Fibroblast of lung (primary cell): ENCODE data around the gene IL18R1. TPM values are rescaled to one million over a fixed set of nuclear protein-coding genes. Genes with fewer than 3 reads are reported as not detected.

Experiments
- DNase-seq, 2 donors: peaks; one replicate each; pipeline versions ENCODE4 v3.0.0 to v3.0.0-alpha.2; 2010; ENCODE audit warnings: low read depth in 2 of 2
- H2AFZ ChIP-seq: 2 replicates; pipeline ENCODE4 v1.5.1; 2012; ENCODE audit warnings: low read length, control low read depth, inconsistent platforms
- H3K27ac ChIP-seq: 2 replicates; pipeline ENCODE4 v1.5.1; 2011; ENCODE audit warnings: low read length, control low read depth; ENCODE audit not compliant: insufficient read depth
- H3K27me3 ChIP-seq: 2 replicates; pipeline ENCODE4 v1.5.1; 2011; ENCODE audit warnings: mild to moderate bottlenecking, low read length; ENCODE audit not compliant: control insufficient read depth, insufficient read depth
- H3K36me3 ChIP-seq: 2 replicates; pipeline ENCODE4 v1.5.1; 2011; ENCODE audit warnings: low read length; ENCODE audit not compliant: control insufficient read depth, insufficient read depth
- H3K4me1 ChIP-seq: 2 replicates; pipeline ENCODE4 v1.5.1; 2011; ENCODE audit warnings: low read length; ENCODE audit not compliant: control insufficient read depth, insufficient read depth; ENCODE audit errors: extremely low read depth
- H3K4me2 ChIP-seq: 2 replicates; pipeline ENCODE4 v1.5.1; 2011; ENCODE audit warnings: low read length, control low read depth; ENCODE audit not compliant: insufficient read depth; ENCODE audit errors: extremely low read depth
- H3K4me3 ChIP-seq, 4 experiments: fragments of 200-600 bp in 1 of 4; sonication (generic) in 1 of 4; replicated peaks in 1 of 4; 2 replicates each; pipeline ENCODE4 v1.5.1; 2011 to 2016; ENCODE audit warnings: low read length in 4 of 4, low read depth in 3 of 4, mild to moderate bottlenecking in 3 of 4, control low read depth in 2 of 4, inconsistent platforms in 1 of 4, mixed read lengths in 1 of 4; ENCODE audit not compliant: insufficient read depth in 1 of 4; ENCODE audit errors: control extremely low read depth in 1 of 4
- H3K79me2 ChIP-seq: 2 replicates; pipeline ENCODE4 v1.5.1; 2012; ENCODE audit warnings: mild to moderate bottlenecking, low read length, inconsistent platforms; ENCODE audit not compliant: control insufficient read depth, insufficient read depth
- H3K9ac ChIP-seq: 2 replicates; pipeline ENCODE4 v1.5.1; 2011; ENCODE audit warnings: mild to moderate bottlenecking, low read length, control low read depth; ENCODE audit not compliant: insufficient read depth
- H3K9me3 ChIP-seq: 2 replicates; pipeline ENCODE4 v1.5.1; 2012; ENCODE audit warnings: low read depth, low read length; ENCODE audit not compliant: control insufficient read depth, insufficient read depth
- H4K20me1 ChIP-seq: 2 replicates; pipeline ENCODE4 v1.5.1; 2011; ENCODE audit warnings: low read length; ENCODE audit not compliant: control insufficient read depth, insufficient read depth; ENCODE audit errors: extremely low read depth
- EZH2 ChIP-seq: IDR thresholded peaks from 2 replicates; pipeline ENCODE4 v1.5.1; 2012; ENCODE audit warnings: low read length, control low read depth, mild to moderate bottlenecking; ENCODE audit errors: missing control alignments
- polyA plus RNA-seq, 2 donors: library from polyadenylated mRNA; depleted of rRNA in 1 of 2; stranded (reverse) in 1 of 2; unstranded in 1 of 2; fragments of >200 nt; gene quantifications; 2 replicates each; pipeline ENCODE4 v1.2.1, GENCODE V29; 2011 to 2012; ENCODE audit warnings: missing spikeins in 1 of 2
- total RNA-seq: library from RNA; depleted of rRNA; stranded (reverse); fragments of >200 nt; gene quantifications from 2 replicates; pipeline ENCODE4 v1.2.1, GENCODE V29; 2014
- TF ChIP-seq, protein P1 (sequence below), 2 donors: IDR thresholded peaks in 1 of 2; conservative IDR thresholded peaks in 1 of 2; 1 replicate in 1 of 2; 2 replicates in 1 of 2; pipeline ENCODE4 v1.5.1; 2011 to 2012; ENCODE audit warnings: low read length in 2 of 2, control low read depth in 1 of 2, inconsistent platforms in 1 of 2, low read depth in 1 of 2, mild to moderate bottlenecking in 1 of 2

Gene IL18R1
- total and polyA plus RNA-seq, 2 donors (not counting 1 experiment from before 2014, with no cell fraction given): 0.10 to 0.50 TPM

DNA sequence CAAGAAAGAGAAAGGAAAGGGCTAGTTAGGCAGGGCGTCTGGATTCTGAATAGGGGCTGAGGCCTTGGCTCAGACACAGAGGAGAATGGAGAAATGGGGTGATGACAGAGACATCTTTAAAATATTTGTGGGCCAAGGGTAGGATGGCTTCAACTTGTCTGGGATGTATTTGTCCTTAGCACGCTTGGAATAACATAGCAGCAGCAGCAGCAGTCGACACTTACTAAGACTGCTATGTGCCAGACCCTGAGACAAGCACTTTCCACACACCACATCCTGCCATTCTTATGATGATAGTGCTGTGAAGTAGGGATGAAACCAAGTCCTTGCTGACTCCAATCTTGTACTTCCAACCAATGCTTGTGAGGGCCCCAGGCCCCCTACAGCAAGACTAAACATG, 41.6 kb upstream of the IL18R1 start:
- peak; percentile 27 to 38 for DNase-seq
- Histone ChIP-seq H3K9ac (no peak overlapping the region), H3K4me2 (no peak overlapping the region), H3K36me3 (no peaks in the 10 kb centered on the region), H3K27ac (no peak overlapping the region), H3K4me3 (no peak overlapping the region), H3K27me3 (no peaks in the 10 kb centered on the region), H2AFZ (no peak overlapping the region), H4K20me1 (no peaks in the 10 kb centered on the region), H3K4me1 (peaks cover 8% of the 10 kb centered on the region), H3K79me2 (no peaks in the 10 kb centered on the region), H3K9me3 (no peaks in the 10 kb centered on the region)
- TF ChIP-seq, protein P1, sequence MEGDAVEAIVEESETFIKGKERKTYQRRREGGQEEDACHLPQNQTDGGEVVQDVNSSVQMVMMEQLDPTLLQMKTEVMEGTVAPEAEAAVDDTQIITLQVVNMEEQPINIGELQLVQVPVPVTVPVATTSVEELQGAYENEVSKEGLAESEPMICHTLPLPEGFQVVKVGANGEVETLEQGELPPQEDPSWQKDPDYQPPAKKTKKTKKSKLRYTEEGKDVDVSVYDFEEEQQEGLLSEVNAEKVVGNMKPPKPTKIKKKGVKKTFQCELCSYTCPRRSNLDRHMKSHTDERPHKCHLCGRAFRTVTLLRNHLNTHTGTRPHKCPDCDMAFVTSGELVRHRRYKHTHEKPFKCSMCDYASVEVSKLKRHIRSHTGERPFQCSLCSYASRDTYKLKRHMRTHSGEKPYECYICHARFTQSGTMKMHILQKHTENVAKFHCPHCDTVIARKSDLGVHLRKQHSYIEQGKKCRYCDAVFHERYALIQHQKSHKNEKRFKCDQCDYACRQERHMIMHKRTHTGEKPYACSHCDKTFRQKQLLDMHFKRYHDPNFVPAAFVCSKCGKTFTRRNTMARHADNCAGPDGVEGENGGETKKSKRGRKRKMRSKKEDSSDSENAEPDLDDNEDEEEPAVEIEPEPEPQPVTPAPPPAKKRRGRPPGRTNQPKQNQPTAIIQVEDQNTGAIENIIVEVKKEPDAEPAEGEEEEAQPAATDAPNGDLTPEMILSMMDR (conservative IDR thresholded peaks at IDR 0.05 in 1 of 2, IDR thresholded peaks at IDR 0.05 in 1 of 2; ENCODE audit: low read depth in 1 of 2, low read length in 2 of 2): no peak
- no peak for TF ChIP-seq EZH2

DNA sequence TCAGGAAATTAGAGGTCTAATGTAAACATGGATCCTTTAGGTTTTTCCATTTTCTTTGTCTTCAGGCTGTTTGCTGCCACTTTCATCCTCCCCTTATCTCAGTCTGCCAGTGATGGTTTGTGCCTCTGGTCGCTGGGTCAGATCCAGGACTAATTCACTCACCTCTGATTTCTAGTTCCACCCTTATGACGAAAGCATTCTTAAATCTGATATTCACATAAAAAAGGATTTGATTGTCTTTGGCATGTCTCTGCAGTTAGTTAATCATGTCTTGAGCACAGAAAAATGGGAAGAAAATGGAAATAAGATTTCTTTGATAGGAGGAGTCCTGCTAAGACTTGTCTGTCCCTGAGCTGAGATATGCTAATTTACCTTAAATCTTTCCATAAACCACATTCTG, 39.7 kb upstream of the IL18R1 start:
- Histone ChIP-seq H3K4me1 (peaks cover 8% of the 10 kb centered on the region), H3K27ac (no peak overlapping the region), H3K4me3 (no peak overlapping the region), H4K20me1 (no peaks in the 10 kb centered on the region), H2AFZ (no peak overlapping the region), H3K9me3 (no peaks in the 10 kb centered on the region), H3K4me2 (no peak overlapping the region), H3K27me3 (no peaks in the 10 kb centered on the region), H3K79me2 (no peaks in the 10 kb centered on the region), H3K36me3 (no peaks in the 10 kb centered on the region), H3K9ac (no peak overlapping the region)
- TF ChIP-seq, protein P1 (conservative IDR thresholded peaks at IDR 0.05 in 1 of 2, IDR thresholded peaks at IDR 0.05 in 1 of 2; ENCODE audit: low read depth in 1 of 2, low read length in 2 of 2): no peak
- no peak for TF ChIP-seq EZH2
- no peak for DNase-seq

DNA sequence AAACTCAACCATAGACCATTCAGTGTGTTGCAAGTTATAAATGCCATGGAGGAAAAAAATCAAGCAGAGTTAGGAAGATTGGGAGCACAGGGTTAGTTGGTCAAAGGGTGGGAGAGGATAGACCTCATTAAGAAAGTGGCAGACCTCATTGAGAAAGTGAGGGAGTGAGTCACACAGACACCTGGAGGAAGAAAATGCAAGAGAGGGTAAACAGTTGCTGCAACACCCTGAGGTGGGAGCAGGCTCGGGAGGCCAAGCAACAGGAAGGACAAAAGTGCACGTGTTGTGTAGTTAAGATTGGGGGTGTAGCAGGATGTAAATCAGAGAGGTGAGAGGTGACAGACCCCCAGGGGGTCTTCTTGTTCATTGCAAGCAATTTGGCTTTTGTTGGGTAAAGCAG, 37.9 kb upstream of the IL18R1 start:
- Histone ChIP-seq H3K27me3 (no peaks in the 10 kb centered on the region), H4K20me1 (no peaks in the 10 kb centered on the region), H3K9me3 (no peaks in the 10 kb centered on the region), H3K4me1 (peaks cover 5% of the 10 kb centered on the region), H3K9ac (no peak overlapping the region), H3K79me2 (no peaks in the 10 kb centered on the region), H3K4me3 (no peak overlapping the region), H3K36me3 (no peaks in the 10 kb centered on the region), H3K4me2 (no peak overlapping the region), H2AFZ (no peak overlapping the region), H3K27ac (no peak overlapping the region)
- TF ChIP-seq, protein P1 (conservative IDR thresholded peaks at IDR 0.05 in 1 of 2, IDR thresholded peaks at IDR 0.05 in 1 of 2; ENCODE audit: low read depth in 1 of 2, low read length in 2 of 2): no peak
- no peak for TF ChIP-seq EZH2
- DNase-seq: no peak
